Subcutaneous abdominal adipose tissue (tissue), 5 donors: ENCODE data around the gene RB1.

Source experiments
- H3K27ac ChIP-seq: one replicate; pipeline ENCODE4 v1.7.0; 2013; ENCODE audit warnings: low read depth, mild to moderate bottlenecking, inconsistent platforms, low read length, moderate library complexity
- H3K27me3 ChIP-seq, 5 donors: one replicate each; pipeline ENCODE4 v1.7.0; 2013; ENCODE audit warnings: low read length in 5 of 5, inconsistent platforms in 1 of 5; ENCODE audit not compliant: control insufficient read depth in 5 of 5, insufficient read depth in 4 of 5
- H3K36me3 ChIP-seq, 5 donors: one replicate each; pipeline ENCODE4 v1.7.0; 2013; ENCODE audit warnings: low read length in 5 of 5; ENCODE audit not compliant: control insufficient read depth in 5 of 5, insufficient read depth in 5 of 5
- H3K4me1 ChIP-seq, 5 donors: one replicate each; pipeline ENCODE4 v1.7.0; 2013; ENCODE audit warnings: low read length in 5 of 5, mild to moderate bottlenecking in 3 of 5, moderate library complexity in 1 of 5; ENCODE audit not compliant: control insufficient read depth in 5 of 5, insufficient read depth in 5 of 5
- H3K4me3 ChIP-seq, 5 donors: one replicate each; pipeline ENCODE4 v1.7.0; 2013; ENCODE audit warnings: low read length in 5 of 5, low read depth in 1 of 5
- H3K9ac ChIP-seq, 5 donors: one replicate each; pipeline ENCODE4 v1.7.0; 2013; ENCODE audit warnings: low read length in 5 of 5, mild to moderate bottlenecking in 4 of 5, moderate library complexity in 3 of 5
- H3K9me3 ChIP-seq, 5 donors: one replicate each; pipeline ENCODE4 v1.7.0; 2013; ENCODE audit warnings: low read length in 5 of 5; ENCODE audit not compliant: control insufficient read depth in 5 of 5
- donor health status: healthy.
- donor health status: healthy.
- donor health status: healthy.
- donor health status: healthy.
- donor health status: healthy.

Gene RB1

DNA sequence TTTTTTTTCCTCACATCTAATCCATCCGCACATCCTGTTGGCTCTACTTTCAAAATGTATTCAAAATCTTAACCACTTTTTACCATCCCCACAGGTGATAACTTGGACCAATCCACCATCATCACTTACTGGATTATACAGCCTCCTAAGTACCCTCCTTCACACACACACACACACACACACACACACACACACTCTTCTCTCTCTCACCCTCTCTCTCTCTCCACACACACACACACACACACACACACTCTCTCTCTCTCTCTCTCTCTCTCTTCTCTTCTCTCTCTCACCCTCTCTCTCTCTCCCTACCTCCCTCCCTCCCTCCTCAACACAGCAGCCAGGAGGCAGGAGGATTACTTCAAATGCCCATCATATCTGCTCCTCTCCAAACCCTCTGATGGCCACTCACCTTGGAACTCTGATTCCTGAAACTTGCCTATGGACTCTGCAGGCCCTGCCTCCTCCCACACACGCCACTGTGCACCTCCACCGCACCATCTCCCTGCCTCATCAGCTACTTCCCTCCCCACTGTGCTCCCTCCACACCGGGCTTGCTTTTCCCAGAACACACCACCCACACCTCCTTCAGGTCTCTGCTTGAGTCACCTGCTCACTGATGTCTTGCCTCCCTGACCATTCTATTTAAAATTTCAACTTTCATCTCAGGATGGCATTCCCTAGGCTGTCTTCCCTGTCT lies 189.7 kb downstream of the RB1 start:
- H3K27ac ChIP-seq: peak overlapping the region; percentile 60
- no peaks in the 10 kb centered on the region for H3K9me3 ChIP-seq
- peaks cover 5 to 53% (median 33%) of the 10 kb centered on the region in 5 donors for H3K4me1 ChIP-seq
- no peaks in the 10 kb centered on the region for H3K27me3 ChIP-seq
- H3K36me3 ChIP-seq: peaks cover 2 to 11% (median 4%) of the 10 kb centered on the region in 5 donors
- peak overlapping the region; percentile 54 to 72 (median 61) for H3K4me3 ChIP-seq
- H3K9ac ChIP-seq: peak overlapping the region in 2 of 5 donors; percentile 9 to 60

DNA sequence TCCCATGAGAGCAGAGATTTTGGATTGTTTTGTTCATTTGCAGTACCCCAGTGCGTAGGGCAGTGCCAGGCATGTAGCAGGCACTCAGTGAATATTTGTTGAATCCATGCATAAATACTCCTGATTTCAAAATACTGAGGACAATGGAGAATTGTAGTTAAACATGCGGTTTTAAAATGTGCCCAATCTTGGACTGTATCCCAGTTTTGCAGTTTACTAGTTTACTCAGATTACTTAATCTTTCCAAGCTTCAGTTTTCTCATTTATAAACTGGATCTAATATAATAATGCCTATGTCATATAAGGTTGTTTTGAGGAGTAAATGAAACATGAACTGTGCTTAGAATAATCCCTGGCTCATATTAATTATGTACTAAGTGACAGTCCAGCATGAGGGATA lies 190.3 kb downstream of the RB1 start:
- no peaks in the 10 kb centered on the region for H3K9me3 ChIP-seq
- peaks cover 2 to 10% (median 4%) of the 10 kb centered on the region in 5 donors for H3K36me3 ChIP-seq
- peaks cover 5 to 53% (median 33%) of the 10 kb centered on the region in 5 donors for H3K4me1 ChIP-seq
- no peaks in the 10 kb centered on the region for H3K27me3 ChIP-seq
- H3K9ac ChIP-seq: no peak overlapping the region
- H3K4me3 ChIP-seq: no peak overlapping the region
- H3K27ac ChIP-seq: peak overlapping the region; percentile 60

DNA sequence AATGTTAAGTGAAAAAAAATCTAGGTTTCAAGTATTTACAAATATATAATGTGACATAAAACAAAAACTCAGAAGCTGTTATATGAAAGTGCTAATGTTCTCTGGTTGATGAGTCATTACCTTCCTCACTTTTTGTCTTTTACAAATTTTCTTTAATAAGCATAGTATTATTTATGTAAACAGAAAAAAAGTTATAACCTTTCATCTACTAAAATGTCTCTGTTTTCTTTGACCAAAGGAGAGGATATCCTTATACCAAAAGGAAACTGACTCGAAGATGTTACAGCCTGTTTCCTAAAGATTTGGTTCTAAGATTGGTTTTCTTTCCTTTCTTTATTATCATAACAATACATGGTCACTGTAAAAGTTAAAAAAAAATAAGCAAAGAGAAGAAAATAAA lies 191.3 kb downstream of the RB1 start:
- Histone ChIP-seq H3K27ac (no peak overlapping the region), H3K4me1 (peaks cover 5 to 53% (median 29%) of the 10 kb centered on the region in 5 donors), H3K9me3 (no peaks in the 10 kb centered on the region), H3K9ac (no peak overlapping the region), H3K4me3 (no peak overlapping the region), H3K36me3 (peaks cover 3 to 12% (median 4%) of the 10 kb centered on the region in 5 donors), H3K27me3 (no peaks in the 10 kb centered on the region)

DNA sequence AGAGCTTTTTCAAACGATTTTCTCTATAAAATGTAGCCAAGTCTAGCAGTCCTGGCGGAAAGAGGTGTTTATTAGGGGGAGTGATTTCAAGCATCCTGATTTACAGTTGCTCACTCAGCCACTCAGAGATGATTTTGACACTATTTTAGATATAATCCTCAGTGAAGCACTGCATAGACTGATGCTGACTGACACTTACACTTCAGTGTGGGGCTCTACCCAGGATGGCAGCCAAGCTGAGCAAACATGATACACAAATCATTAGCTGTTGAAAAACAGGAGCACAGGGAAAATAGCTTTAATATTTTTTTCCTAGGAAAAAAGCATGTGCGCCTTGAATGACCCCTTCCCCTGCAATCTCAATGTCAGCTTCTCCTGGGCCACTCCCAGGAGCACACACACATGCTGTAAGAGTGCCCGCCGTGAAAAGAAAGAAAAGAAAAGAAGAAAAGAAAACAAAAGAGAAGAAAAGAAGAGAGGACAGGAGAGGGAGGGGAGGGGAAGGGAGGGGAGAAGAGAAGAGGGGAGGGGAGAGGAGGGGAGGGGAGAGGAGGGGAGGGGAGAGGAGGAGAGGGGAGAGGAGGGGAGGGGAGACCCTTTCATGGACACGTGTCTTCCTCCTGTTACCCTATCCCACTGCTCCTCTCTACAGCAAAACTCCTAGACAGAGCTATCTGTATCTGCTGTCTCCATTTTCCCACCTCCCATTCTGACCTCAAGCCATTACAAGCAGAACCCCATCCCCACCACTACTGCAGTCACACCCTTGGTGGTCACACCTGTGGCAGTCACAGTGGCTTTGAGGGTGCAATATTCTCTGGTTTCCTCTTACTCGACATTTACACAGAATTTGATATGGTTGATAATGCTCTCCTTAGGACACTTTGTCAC lies 193.0 kb downstream of the RB1 start:
- Histone ChIP-seq H3K4me1 (peaks cover 5 to 51% (median 34%) of the 10 kb centered on the region in 5 donors), H3K27ac (peak overlapping the region; percentile 9), H3K4me3 (peak overlapping the region in 1 of 5 donors; percentile 10), H3K9me3 (no peaks in the 10 kb centered on the region), H3K36me3 (peaks cover 0 to 20% (median 9%) of the 10 kb centered on the region in 5 donors), H3K27me3 (no peaks in the 10 kb centered on the region), H3K9ac (peak overlapping the region in 1 of 5 donors; percentile 18)

DNA sequence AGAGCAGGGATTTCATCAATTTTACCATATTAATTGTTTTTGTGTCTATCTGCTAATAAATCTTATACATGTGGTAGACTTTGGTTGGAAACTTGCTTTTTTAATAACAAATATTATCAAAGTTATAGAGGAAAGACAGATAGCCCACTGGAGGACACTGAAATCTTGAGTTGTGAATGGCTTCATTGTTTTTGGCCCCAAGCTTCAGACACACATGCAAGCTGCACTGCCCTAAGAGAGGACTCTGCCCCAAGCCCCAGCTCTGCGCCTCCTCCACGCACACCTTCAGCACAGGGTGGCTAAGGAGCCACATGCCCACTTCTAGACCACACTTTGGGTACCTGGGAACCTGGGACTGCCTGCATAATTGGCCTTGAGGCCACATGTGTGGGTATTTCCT lies 194.1 kb downstream of the RB1 start:
- peaks cover 0 to 22% (median 10%) of the 10 kb centered on the region in 5 donors for H3K36me3 ChIP-seq
- H3K4me3 ChIP-seq: no peak overlapping the region
- H3K4me1 ChIP-seq: peaks cover 0 to 40% (median 26%) of the 10 kb centered on the region in 5 donors
- no peak overlapping the region for H3K27ac ChIP-seq
- no peaks in the 10 kb centered on the region for H3K9me3 ChIP-seq
- H3K9ac ChIP-seq: no peak overlapping the region
- H3K27me3 ChIP-seq: no peaks in the 10 kb centered on the region

DNA sequence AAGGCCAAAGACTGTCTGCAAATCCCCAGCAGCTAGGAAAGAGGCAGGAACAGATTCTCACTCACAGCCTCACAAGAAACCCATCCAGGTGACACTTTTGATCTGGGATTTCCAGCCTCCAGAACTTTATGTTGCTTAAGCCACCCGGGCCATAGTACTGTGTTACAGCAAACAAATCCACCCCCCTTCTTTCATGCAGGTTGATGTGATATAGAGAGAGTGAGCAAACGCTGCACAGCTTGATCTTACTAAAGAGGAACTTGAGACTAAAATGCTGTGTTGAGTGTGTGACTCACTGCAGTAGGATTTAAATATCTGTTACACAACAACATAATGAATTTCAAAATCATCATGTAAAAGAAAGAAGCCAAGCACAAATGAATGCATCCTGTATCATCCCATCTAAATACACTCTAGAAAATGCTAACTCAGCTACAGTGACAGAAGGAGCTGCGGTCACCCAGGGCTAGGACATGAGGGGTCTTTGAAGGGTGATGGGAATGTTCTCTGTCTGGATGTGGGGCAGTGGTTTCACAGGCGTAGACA lies 197.2 kb downstream of the RB1 start:
- H3K4me3 ChIP-seq: no peak overlapping the region
- no peaks in the 10 kb centered on the region for H3K27me3 ChIP-seq
- no peak overlapping the region for H3K27ac ChIP-seq
- peaks cover 0 to 22% (median 10%) of the 10 kb centered on the region in 5 donors for H3K36me3 ChIP-seq
- H3K4me1 ChIP-seq: peaks cover 0 to 33% (median 13%) of the 10 kb centered on the region in 5 donors
- H3K9ac ChIP-seq: no peak overlapping the region
- H3K9me3 ChIP-seq: no peaks in the 10 kb centered on the region

DNA sequence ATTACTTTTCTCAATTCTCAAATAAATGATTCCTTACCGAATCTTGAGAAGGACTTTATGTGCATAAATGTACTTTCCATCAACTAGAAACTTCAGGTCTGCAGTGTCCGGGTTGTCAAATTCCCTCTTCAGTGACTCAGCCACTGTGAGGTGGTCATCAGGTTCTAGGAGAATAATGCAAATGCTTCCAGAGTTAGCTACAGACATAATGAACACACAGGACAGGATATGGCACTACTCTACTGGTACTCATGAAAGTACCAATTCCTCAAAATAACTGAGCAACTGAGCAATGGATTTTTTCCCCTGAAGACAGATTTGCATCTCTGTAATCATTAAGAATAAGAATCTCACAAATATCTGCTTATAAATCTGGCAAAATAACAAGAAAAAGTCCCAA lies 198.2 kb downstream of the RB1 start:
- H3K27ac ChIP-seq: no peak overlapping the region
- H3K27me3 ChIP-seq: no peaks in the 10 kb centered on the region
- H3K4me1 ChIP-seq: peaks cover 2 to 39% (median 20%) of the 10 kb centered on the region in 5 donors
- peaks cover 0 to 22% (median 10%) of the 10 kb centered on the region in 5 donors for H3K36me3 ChIP-seq
- H3K9ac ChIP-seq: no peak overlapping the region
- H3K9me3 ChIP-seq: no peaks in the 10 kb centered on the region
- H3K4me3 ChIP-seq: no peak overlapping the region

DNA sequence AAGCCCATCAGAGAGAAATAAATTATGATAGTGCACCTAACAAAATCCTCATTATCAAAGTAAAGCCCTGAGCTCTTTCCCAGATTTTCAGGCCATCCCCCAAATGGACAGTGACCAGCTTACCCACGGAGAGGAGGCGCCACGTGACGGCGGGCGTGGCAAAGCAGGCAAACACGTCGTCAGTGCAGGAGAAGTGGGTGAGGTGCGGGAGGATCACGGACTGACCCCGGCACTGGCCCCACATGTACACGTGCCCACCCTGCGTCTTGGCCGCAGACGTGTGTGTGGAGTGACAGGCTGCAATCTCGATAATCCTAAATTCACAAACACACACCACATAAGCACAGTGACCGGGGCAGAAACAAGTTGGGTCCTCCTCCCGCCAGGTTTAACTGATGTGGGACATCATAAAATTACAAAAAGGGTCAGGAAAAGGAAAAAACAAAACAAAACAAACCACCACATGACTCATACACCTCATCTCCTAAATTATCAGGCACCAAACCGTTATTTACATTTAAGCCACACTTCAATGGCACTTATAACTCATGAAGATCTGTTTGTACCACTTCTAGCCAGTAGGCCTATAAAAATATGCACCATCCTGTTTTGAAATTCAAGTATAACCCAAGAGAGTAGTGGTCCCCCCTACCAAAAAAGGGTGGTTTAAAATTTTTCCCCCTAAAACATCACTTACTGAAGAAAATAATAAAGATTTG lies 199.2 kb downstream of the RB1 start:
- H3K27ac ChIP-seq: no peak overlapping the region
- no peak overlapping the region for H3K9ac ChIP-seq
- H3K36me3 ChIP-seq: peaks cover 0 to 22% (median 10%) of the 10 kb centered on the region in 5 donors
- H3K27me3 ChIP-seq: no peaks in the 10 kb centered on the region
- H3K9me3 ChIP-seq: no peaks in the 10 kb centered on the region
- no peak overlapping the region for H3K4me3 ChIP-seq
- peaks cover 2 to 43% (median 27%) of the 10 kb centered on the region in 5 donors for H3K4me1 ChIP-seq

DNA sequence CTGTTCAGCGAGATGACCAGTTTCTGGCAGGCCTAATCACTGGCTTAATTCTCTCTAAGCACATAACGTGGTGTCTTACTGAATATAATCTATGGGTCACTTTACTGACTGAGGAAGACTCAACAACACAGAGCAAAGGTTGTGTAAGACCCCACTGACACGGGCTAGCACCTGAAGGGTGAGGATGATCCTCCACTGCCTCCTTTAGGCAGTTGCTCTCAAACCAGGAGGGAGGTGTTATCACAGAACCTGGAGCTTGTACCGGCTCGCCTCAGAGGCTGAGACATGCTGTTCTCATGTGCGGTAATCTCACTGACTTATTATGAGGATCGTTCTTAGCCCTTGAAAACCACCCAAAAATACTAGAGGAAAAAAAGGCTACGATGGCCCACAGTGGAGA lies 201.1 kb downstream of the RB1 start:
- no peak overlapping the region for H3K4me3 ChIP-seq
- H3K9me3 ChIP-seq: no peaks in the 10 kb centered on the region
- H3K27me3 ChIP-seq: no peaks in the 10 kb centered on the region
- no peak overlapping the region for H3K9ac ChIP-seq
- H3K27ac ChIP-seq: peak overlapping the region; percentile 80
- H3K36me3 ChIP-seq: peaks cover 0 to 17% (median 6%) of the 10 kb centered on the region in 5 donors
- peaks cover 2 to 52% (median 27%) of the 10 kb centered on the region in 5 donors for H3K4me1 ChIP-seq
